GM19035 (cell line): ENCODE measurements around the gene HDAC11.
A peak's percentile ranks its signal among the peaks of the same experiment; 100 is the strongest.
"Not testable (repeated sequence)": the region's sequence is repeated elsewhere in the genome, so short reads cannot be mapped to it uniquely, and the experiment has no call there.

ENCODE experiments used
- ATAC-seq: cut with Tn5 transposase; IDR thresholded peaks from one replicate; pipeline ENCODE4 v1.9.1; 2021; ENCODE audit not compliant: unreplicated experiment

The HDAC11 gene

DNA sequence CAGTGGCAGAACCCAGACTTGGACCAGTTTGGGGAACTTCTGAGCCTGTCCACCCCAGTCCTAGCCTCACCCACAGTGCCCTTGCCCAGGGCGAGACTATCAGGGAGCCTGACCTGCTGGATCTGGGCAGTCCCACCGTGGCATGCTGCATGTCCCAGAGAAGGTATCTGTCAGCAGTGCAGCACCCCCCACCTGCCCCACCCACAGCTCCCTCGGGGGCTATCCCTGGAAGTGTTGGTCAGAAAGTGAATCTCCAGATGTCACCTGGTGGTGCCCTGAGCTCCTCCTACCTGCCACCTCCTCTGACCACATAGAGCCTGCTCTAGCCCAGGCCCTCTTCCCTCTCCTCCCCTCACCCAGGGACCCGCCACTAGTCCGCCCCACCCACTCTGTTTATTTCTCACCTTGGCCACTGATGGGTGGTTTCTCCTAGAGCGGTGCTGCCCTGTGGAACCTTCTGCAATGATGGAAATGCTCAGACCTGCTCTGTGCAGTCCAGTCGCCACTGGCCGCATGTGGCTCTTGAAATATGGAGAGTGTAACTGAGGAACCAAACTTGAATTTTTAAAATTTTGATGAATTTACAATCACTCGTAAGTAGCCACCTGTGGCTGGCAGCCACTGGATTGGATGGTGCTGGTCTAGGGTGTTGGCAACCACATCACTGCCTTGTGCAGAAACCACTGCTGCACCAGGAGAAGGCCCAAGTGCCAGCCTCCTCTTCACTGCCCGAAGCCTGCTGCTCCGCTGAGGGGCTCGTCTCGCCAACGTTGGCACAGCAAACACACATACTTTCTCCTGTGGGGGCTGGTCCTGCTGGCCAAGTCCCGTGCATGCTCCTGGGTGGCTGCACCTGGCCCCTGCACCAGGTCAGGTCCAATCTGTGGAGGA lies 13.1 kb downstream of the HDAC11 start:
- ATAC-seq = no peak

DNA sequence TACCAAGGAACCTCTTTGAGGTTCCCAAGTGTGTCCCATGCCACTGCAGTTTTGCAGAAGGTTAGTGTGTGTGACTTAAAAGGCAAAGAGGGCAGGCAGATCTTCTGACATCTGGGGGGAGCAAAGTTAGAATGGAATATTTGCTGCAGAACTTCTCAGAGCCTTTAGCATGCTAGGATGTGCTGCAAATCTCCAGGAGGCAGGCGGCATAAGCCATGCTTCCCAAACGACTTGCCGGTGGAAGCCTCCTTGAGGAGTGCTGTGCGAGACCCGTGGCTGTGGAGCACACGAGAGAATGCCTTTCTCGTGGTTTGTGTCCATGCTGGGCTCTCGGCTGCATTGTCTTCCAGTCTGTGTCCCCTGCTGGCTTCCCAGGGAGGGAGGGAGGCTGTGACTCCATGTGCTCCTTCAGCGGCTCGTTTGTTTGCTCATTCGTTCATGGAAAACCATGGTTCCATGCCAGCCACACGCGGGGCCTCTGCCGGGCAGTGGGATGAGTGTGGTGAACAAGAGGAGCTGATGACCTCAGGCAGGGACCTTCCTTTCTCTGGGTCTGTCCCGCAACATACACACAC lies 13.8 kb downstream of the HDAC11 start:
- no peak for ATAC-seq

DNA sequence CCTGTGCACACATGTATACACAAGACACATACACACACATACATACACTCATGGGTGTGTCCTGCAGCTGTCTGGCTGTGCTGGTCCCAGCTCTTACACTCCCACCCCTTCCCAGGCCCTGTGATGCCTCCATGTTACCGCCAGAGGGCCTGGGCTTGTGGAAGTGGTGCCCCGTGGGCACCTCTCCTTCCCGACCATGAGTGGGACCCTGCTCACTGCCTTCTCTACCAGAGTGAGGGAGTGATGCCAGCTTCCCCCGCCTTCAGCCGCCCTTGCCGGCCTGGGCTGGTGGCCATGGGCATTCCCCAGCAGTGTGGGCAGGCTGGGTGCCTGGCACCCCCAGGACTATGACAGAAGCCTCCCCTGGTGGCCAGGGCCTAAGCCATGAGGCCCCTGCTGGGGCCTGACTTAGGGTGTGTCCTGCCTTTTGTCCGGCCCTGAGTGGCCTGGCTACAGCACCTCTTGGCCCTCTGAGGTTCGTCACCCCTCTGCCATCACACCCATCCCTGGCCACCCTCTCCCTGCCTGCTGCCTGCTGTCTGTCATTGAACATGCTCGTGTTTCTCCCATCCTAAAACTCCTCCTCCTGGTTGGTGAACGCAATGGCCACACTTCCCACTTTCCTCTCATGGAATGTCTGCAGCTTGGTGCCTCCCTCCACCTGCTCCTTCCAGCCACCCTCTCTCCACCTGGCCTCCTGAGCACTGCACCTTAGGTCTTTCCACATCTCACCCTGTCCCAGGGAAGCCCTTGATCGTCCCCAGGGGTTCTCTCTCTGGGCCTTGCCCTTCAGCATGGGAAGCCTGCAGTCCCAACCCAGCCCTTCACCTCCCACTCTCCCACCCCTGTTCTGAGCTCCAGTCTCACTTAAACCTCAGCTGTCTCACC lies 14.6 kb downstream of the HDAC11 start:
- no peak for ATAC-seq

DNA sequence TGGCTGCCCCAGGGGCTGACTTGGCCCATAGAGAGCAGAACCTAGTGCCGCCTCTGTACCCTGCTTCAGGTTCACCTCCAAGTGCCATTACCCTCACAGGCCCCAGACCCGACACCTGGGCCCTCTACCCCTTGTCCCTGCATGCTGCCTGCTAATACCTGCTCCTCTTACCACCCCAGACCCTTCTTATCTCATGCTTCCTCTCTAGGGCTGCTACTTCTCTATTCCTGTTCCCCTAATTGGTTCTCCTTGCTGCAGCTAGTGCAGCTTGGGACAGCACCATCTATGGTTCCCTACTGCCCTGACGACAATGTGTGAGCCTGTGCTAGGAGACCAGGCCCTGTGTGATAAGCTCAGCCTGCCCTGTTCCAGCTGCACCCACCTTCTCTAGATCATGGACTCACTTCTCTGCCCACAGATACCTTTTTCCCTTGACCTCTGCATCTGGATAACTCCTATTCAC lies 15.3 kb downstream of the HDAC11 start:
- no peak for ATAC-seq

DNA sequence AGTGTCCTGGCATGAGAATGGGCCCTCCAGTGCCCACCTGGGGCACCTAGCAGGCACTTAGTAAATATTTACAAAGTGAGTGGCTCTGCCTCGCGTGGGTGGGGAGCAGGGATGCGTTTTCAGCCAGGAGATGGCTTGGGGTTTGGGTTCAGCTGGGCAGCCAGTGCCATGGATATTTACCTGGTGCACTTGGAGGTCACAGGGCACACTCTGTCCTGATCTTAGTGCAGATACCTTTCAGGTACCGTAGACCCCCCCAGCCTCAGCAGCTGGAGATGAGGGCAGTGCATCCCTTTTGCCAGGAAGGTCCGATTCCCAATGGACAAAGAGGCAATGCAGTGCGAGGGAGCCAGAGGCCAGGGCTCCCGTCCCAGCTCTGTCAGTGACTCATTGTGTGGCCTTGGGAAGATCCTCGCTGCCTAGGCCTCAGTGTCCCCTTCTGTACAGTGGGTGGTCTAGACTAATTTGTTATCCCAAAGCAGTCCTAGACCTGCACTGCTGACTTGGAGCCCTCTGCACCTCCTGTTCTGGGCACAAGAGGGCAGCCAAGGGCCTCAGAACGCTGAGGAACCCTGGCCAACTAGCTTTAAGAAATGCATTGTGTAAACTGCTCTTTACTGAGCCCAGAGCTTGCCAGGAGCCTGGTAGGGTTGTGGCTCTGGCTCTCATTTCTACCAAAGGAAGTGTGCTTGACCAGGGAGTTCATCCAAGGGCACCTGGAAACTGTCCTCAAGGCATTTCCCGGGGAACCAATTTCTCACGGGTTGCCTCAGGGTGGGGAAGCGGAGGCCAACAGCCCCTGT lies 16.0 kb downstream of the HDAC11 start:
- peak; percentile 90 for ATAC-seq

DNA sequence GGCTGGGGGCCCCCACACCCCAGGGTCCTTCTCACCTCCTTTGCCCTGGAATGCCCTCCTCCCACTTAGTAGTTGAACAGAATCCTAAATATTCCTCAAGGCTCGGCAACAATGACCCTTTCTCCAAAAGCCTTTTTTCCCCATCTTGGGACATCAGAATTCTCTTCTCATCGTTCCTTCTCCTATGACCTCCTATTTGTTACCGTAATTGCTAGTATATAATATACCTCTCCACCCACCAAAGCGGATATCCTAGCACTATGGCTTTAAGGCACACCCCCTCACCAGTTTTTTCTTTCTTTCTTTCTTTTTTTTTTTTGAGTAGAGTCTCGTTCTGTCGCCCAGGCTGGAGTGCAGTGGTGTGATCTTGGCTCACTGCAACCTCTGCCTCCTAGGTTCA lies 16.8 kb downstream of the HDAC11 start:
- no peak for ATAC-seq

DNA sequence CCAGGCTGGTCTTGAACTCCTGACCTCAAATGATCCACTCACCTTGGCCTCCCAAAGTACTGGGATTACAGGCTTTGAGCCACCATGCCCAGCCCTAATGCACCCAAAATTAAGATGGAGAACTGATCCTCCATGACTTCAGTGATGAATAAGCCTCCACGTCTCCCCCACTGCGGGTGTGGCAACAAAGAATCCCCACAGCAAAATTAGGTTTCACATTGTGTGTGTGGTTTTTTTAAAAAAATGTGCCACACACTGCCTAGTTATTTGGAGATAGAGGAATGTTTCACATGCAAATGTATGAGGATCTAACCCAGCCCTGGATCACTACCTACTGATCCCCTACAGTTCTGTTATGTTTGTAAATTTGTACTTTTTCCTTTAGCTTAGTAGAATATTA lies 17.3 kb downstream of the HDAC11 start:
- no peak for ATAC-seq

DNA sequence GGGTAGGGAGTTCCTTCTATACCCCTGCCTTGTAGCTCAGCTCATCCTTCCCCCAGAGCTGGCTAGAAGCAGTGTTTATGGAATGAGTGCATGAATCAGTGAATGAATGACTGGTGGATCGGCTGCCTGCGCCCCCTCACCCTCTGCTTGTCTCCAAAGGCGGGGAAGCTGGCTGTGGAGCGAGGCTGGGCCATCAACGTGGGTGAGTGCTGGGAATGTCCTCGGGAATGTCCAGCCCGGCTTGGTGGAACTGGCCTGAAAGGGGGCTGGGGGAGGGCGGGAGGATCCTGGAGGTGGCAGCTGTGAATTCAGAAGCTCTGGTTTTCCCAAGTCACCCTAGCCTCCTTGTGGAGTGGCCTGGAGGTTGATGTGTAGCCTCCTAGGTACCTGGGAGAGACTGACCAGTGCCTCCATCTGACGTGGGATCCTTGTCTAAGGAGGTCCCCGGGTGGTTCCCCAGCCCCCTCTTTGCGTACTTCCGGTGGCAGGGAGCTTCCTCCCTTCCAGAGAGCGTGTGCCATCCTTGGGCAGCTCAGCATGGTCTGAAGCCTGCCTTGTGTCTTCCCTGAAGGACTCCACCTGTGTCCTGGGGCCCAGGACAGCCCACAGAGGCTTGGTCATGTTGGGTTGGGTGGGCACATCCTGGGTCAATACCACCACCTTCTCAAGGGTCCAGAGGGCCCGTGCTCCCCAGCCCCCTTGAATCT lies 18.4 kb downstream of the HDAC11 start:
- no peak for ATAC-seq

DNA sequence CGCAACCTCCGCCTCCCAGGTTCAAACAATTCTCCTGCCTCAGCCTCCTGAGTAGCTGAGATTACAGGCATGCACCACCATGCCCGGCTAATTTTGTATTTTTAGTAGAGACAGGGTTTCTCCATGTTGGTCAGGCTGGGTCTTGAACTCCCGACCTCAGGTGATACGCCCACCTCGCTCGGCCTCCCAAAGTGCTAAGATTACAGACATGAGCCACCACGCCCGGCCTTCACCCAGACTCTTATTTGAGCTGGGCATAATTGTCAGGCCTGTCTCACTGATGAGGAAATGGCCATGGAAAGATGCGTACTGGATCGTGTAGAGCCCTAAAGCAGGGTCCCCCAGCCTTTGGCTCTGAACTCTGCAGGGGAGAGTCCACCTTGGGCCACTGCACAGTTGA lies 19.1 kb downstream of the HDAC11 start:
- not testable (repeated sequence) for ATAC-seq

DNA sequence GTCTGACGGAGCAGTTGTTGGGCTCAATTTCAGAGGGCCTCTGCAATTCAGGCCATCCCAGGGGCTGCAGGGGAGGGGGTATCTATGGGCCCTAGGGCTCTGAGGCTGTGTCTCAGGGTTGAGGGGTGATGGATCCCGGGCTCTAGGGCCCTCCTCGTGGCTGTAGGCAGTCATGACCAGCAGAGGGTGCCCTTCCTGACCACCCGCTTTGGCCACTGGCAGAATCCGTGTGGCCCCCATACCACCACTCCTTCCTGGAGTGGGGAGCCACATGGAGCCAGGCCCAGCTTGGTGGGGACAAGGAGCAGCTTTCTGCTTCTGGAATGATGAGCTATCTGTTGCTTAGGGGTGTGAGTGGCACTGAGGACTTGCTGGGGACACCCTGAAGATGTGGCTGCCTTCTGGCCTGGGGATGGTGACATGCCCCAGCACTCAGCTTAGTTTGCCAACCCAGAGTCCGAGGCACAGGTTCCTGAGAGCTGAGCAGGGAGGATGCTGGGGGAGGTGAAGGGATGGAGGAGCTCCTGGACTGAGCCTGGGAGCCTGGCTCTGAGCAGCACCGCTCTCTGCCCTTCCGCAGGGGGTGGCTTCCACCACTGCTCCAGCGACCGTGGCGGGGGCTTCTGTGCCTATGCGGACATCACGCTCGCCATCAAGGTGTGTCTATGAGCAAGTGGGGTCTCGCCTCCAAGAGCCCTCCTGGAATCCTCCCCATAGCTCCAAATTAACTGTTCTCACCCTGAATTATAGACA lies 20.2 kb downstream of the HDAC11 start:
- ATAC-seq = no peak

DNA sequence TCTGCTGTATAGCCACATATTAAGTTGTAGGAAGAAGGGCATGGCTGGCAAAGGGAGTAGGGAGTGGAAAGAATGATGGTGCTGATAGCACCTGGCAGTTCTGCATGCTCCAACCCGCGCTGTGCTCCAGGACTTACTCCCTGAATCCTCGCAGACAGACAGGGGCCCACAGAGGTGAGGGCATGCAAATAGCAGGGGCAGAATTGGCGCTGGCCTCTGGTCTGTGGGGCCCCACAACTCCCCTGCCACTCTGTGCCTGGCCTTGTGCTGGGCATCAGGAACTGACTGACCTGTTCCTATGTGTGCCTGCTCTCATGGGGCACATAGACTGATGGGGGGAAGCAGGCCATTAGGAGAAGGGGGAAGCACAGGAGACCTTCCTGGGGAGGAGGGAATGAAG lies 20.9 kb downstream of the HDAC11 start:
- ATAC-seq = no peak

DNA sequence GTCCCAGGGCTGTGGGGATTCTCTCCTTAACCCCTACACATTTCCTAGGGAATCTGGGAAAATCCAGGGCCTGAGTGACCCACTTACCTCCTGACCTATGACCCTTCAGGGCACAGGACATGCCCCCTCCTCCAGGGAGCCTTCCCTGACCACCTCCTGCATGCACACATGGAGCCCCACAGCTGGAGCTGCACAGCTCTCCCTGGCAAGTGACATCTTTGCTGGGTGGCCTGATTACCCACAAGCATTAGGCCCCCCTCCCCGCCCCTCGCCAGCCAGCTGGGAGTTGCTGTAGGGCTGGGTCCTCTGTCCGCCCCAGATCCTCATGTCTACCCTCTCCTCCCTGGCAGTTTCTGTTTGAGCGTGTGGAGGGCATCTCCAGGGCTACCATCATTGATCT lies 21.4 kb downstream of the HDAC11 start:
- ATAC-seq = no peak

DNA sequence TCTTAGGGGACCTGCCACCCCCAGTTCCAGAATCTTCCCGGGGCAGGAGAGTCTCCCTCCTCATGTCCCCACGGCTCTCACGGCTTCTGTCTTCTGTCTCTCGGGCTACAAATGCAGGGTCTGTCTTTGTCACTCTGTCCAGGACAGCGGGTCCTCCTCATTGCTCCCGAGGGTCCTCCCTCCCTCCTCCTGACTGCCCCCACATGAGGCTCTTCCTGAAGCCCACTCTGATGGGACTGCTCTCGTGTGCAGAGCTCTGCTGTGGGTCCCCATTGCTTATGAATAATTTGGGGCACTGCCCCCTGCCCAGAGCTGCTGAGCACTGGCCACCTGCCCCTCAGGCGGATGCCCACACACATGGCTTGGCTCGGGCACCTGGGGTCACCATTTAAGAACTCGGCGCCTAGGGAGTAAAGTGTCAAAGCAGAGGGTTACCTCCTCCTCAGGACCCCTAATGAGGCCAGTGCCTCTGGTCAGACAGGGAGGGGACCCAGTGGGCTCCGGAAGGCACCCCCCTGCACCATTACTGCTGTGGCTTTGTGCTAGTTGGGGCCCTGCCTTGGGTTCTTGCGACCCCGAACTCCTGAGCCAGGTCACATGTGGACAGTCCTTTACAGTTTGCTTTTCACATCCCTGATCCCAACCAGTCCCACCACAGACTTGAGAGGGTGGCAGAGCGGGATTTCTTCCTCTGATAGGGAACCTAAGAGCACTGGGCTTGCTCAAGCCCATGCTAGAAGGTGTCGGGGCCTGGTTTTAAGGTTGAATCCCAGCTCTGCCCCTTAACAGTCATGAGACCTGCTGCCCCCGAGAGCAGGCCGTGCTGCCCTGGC lies 22.1 kb downstream of the HDAC11 start:
- no peak for ATAC-seq

DNA sequence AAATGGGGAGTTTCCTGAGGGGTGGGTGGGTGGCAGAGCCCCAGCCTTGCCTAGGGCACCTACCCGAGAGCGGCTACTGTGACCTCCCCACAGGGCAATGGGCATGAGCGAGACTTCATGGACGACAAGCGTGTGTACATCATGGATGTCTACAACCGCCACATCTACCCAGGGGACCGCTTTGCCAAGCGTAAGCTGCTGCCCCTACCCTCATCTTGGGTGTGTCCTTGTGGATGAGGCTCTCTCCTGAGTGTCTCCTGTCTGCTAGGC lies 22.6 kb downstream of the HDAC11 start:
- no peak for ATAC-seq

DNA sequence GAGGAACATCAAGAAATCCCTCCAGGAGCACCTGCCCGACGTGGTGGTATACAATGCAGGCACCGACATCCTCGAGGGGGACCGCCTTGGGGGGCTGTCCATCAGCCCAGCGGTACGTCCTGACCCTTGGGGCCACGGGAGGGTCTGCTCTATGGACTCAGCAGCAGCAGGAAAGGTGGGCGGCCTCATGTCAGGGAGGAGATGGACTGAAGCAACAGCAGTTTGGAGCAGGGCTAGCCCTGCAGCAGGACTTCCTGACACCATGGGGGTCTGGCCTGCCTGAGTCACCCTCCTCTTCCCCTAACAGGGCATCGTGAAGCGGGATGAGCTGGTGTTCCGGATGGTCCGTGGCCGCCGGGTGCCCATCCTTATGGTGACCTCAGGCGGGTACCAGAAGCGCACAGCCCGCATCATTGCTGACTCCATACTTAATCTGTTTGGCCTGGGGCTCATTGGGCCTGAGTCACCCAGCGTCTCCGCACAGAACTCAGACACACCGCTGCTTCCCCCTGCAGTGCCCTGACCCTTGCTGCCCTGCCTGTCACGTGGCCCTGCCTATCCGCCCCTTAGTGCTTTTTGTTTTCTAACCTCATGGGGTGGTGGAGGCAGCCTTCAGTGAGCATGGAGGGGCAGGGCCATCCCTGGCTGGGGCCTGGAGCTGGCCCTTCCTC lies 24.2 kb downstream of the HDAC11 start:
- ATAC-seq = no peak

DNA sequence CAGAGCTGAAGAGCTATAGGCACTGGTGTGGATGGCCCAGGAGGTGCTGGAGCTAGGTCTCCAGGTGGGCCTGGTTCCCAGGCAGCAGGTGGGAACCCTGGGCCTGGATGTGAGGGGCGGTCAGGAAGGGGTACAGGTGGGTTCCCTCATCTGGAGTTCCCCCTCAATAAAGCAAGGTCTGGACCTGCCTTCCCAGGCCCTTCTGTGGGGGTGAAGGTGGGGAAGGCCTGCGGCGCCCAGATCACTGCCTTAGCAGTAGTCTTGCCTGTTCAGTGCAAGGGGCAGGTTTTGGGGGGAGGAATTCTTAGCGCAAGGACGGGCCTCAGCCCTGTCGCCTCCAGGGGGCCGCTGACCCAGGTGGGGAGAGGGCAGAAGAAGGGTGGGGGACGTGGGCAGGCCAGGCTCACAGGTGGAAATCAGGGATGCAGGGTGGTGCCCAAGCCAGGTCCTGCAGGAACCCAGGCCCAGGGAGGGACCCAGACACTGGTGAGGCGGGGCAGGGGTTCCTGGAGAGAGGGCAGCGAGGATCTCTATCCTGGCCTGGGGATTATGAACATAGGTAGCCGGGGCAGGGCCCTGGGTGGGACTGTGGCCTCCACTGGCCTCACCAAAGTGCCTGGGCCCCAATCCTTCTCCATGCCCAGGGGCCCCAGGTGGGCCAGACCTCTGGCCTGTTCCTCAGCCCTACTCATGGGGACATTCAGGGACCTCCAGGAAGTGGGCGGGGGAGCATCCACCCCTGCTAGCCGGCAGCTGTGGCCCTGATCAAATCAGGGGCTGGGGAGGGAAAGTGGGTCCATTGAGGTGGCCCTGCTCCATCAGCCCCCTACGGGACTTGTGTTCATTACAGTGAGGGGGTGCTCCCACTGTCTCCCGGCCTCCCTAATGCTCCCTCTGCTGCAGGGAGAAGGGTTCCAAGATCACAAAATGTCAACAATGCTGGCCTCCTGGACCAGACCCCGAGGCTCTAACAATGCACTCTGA lies 25.3 kb downstream of the HDAC11 start:
- ATAC-seq = no peak

DNA sequence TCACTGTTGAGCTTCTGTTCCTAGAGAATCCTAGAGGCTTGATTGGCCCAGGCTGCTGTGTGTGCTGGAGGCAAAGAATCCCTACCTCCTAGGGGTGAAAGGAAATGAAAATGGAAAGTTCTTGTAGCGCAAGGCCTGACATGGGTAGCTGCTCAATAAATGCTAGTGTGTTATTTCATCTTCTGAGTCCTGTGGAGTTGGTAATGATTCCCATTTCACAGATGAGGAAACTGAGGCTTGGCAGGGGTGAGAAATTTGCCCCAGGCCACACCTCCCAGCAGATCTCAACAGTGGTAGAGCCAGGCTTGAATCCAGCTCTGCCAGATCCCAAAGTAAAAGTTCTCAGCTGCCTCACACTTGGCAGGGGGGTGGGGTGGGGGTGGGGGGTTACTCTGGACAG lies 26.1 kb downstream of the HDAC11 start:
- ATAC-seq = no peak
